ACC112 (cell line): Measurements from ENCODE around the gene HOXB1.

Experiments used
- H2AFZ ChIP-seq: fragments of 200-600 bp; sonication (generic); one replicate; pipeline ENCODE4 v1.6.0; 2017; ENCODE audit warnings: antibody characterized with exemption, low read length; ENCODE audit not compliant: unreplicated experiment
- H3K27ac ChIP-seq: fragments of 200-600 bp; sonication (generic); 2 replicates; pipeline ENCODE4 v1.5.1; 2014; ENCODE audit warnings: low read depth, mild to moderate bottlenecking, antibody characterized with exemption, low read length, moderate library complexity
- H3K27me3 ChIP-seq: fragments of 200-600 bp; sonication (generic); 2 replicates; pipeline ENCODE4 v1.6.1; 2014; ENCODE audit warnings: mild to moderate bottlenecking, antibody characterized with exemption, low read length, moderate library complexity, mixed read lengths; ENCODE audit not compliant: insufficient read depth
- H3K36me3 ChIP-seq: fragments of 200-600 bp; sonication (generic); 2 replicates; pipeline ENCODE4 v1.6.1; 2016; ENCODE audit warnings: mild to moderate bottlenecking, antibody characterized with exemption, low read length, moderate library complexity, mixed read lengths; ENCODE audit not compliant: insufficient read depth
- H3K4me1 ChIP-seq: fragments of 200-600 bp; sonication (generic); one replicate; pipeline ENCODE4 v1.6.1; 2016; ENCODE audit warnings: low read length, mixed read lengths; ENCODE audit not compliant: insufficient read depth, unreplicated experiment, control insufficient read depth
- H3K4me3 ChIP-seq: fragments of 200-600 bp; sonication (generic); 2 replicates; pipeline ENCODE4 v1.5.1; 2014; ENCODE audit warnings: mild to moderate bottlenecking, low read depth, low read length
- H3K79me2 ChIP-seq: fragments of 200-600 bp; sonication (generic); one replicate; pipeline ENCODE4 v1.6.0; 2016; ENCODE audit warnings: low read length; ENCODE audit not compliant: control insufficient read depth, unreplicated experiment, insufficient read depth

Gene HOXB1

DNA sequence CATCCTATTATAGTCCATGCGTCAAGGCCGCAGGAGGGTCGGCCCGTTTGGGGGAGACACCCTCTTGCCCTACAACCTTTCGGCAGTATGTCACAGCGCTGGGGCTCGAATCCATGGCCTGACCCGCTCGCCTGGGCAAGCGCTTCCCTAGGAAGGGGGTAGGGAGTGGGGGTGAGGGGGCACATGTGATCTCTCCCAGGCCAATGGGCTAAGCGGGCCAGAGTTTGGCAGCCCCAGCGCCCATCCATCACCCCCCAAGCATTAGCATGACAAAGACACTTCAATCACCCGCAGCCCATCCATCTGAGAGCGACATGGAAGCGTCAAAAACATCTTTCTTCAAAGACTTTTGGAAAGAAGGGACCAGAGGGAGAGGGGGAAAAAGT is at the start of gene HOXB1:
TSS of gene HOXB1 (minus strand) at position 125 of the 386 bp plus-strand sequence. CDS start at position 18, 107 bp downstream.
- no peak within 1 kb of the TSS for H2AFZ ChIP-seq
- no peak within 1 kb of the TSS for H3K27ac ChIP-seq
- H3K36me3 ChIP-seq = no peaks in the 10 kb centered on the region
- H3K4me1 ChIP-seq = no peaks in the 10 kb centered on the region
- H3K79me2 ChIP-seq = no peaks in the 10 kb centered on the region
- H3K4me3 ChIP-seq = no peak within 1 kb of the TSS
- peaks cover 88% of the 10 kb centered on the region for H3K27me3 ChIP-seq

DNA sequence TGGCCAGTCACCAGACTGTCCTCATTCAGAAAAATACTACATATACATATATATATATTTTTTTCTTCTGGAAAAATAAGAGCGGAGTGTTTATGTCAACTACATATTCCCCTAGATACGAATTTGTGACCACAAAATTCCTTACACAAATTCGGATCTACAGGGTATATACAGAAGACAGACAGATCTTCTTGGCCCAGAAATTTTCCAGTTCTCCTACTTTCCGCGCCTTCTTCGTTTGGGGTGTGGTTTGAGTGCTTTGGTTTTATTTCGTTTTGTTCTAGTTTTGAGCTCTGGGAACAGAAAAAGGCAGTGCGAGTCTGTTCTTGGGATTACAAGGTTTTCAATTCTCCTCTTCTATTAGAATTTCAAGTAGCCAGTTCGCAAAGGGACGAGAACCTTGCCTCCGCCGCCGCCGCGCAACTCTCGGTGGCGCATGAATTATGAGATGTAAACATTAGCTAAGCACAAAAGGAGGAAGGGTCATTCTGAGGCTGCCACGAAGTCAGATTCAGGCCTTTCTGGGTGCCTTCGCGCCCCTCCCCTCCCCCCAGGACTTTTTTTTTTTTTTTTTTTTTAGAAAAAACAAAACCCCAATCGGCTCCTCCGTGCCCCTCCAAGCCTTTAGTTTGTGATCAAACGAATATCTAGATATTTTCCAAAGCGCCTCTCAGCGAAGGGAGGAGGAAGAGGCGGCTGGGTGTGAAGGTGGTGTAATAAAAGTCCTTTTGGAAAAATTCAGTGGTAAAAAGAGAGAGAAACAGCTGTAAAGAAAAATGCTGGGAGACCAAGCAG is 49.1 kb upstream of the HOXB1 start:
- H3K36me3 ChIP-seq = no peaks in the 10 kb centered on the region
- H3K27me3 ChIP-seq = peaks cover 98% of the 10 kb centered on the region
- no peak overlapping the region for H3K27ac ChIP-seq
- H3K79me2 ChIP-seq = no peaks in the 10 kb centered on the region
- H2AFZ ChIP-seq = no peak overlapping the region
- no peaks in the 10 kb centered on the region for H3K4me1 ChIP-seq
- no peak overlapping the region for H3K4me3 ChIP-seq

DNA sequence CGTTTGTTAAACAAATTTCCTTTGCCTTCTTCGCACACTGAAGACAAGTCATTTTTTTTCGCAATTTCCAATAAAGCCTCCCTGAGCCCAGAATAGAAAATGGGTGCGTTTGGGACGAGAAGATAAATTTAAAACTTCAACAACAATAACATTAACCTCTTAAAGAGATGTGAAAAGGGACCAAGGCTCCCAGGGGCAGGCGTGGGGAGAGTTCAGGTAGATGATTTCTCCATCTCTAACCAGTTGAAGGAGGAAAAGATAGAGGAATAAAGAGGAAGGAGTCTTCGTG is 48.6 kb upstream of the HOXB1 start:
- H3K4me1 ChIP-seq = no peaks in the 10 kb centered on the region
- no peak overlapping the region for H3K4me3 ChIP-seq
- H3K27ac ChIP-seq = no peak overlapping the region
- H3K27me3 ChIP-seq = peaks cover 98% of the 10 kb centered on the region
- H3K36me3 ChIP-seq = no peaks in the 10 kb centered on the region
- H3K79me2 ChIP-seq = no peaks in the 10 kb centered on the region
- H2AFZ ChIP-seq = no peak overlapping the region

DNA sequence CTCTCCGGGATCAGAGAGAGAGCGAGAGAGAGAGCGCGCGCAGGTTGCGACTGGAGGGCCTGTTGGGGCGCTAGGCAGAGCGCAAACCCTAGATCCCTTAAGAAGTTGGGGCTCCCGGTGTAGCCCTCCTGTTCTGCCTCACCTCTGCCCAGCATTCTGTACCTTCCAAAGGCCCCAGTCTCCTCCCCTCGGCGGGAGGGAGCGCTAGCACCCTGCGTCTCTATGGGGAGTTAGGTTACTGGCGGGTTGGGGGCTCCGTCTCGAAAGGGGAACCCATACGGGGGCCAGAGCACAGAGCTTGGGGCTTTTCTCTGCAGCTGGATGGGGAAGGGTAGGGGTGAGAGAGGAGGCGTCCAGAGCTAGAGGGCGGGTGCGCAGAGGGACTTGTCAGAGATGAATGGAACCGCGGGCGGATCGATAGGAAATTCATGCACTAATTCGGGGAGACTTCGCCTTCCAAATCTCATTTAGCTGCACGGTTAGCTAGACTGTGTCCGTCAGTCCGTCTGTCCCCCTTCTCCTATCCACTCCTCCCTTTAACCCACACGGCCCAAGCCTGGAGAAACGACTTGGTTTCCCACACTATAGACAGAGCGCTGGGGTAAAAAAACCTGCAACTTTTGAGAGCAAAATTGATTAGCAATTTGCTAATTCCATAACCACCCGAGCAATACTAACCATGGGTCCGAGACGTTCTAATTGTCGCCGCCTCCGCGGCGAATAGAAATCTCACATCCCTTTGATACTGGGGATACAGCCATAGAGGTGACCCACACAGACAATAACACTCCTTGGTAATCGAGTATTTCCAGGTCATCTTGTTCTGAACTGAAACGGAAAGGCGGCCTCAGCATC is 48.0 kb upstream of the HOXB1 start:
- H3K27me3 ChIP-seq = peaks cover 98% of the 10 kb centered on the region
- H2AFZ ChIP-seq = no peak overlapping the region
- no peak overlapping the region for H3K4me3 ChIP-seq

DNA sequence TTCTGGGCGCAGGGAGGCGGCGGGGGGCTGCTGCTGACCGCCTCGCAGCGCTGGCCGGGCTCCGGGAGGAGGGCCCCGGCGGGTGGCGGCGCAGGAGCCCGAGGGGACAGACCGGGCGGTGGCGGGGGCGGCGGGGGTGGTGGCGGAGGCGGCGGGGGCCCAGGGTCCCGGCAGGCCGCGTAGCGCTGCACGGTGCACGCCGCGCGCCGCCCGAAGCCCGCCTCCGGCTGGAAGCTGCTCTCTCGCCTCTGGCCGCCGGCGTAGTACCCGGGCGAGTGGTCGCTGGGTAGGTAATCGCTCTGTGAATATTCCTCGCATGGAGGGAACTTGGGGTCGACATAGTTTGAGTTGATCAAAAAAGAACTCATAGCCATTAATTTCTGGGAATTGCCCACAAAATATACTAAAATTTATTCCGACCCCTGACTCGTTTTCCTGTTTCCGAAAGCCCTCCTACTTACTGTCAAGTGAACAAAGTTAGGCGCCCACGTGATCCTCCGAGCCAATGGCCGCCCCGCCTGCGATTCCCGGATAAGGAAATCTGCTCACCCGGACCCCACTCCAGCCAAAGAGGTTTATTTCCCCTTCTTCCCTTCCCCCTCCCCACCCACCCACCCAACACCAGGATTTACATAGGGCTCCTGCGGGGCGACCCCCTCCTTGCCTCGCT is 47.3 kb upstream of the HOXB1 start, which contains the start of gene HOXB4:
TSS of gene HOXB4 (minus strand) at position 405 of the 670 bp plus-strand sequence. CDS start at position 374, 31 bp downstream.
- Histone ChIP-seq H3K27ac (no peak within 1 kb of the TSS), H3K79me2 (no peaks in the 10 kb centered on the region), H2AFZ (no peak within 1 kb of the TSS), H3K36me3 (no peaks in the 10 kb centered on the region), H3K27me3 (peaks cover 98% of the 10 kb centered on the region), H3K4me3 (no peak within 1 kb of the TSS), H3K4me1 (no peaks in the 10 kb centered on the region)

More for the DNA sequence above, 48.0 kb upstream of the HOXB1 start:
- Histone ChIP-seq H3K79me2 (no peaks in the 10 kb centered on the region), H3K27ac (no peak overlapping the region), H3K4me1 (no peaks in the 10 kb centered on the region), H3K36me3 (no peaks in the 10 kb centered on the region)

DNA sequence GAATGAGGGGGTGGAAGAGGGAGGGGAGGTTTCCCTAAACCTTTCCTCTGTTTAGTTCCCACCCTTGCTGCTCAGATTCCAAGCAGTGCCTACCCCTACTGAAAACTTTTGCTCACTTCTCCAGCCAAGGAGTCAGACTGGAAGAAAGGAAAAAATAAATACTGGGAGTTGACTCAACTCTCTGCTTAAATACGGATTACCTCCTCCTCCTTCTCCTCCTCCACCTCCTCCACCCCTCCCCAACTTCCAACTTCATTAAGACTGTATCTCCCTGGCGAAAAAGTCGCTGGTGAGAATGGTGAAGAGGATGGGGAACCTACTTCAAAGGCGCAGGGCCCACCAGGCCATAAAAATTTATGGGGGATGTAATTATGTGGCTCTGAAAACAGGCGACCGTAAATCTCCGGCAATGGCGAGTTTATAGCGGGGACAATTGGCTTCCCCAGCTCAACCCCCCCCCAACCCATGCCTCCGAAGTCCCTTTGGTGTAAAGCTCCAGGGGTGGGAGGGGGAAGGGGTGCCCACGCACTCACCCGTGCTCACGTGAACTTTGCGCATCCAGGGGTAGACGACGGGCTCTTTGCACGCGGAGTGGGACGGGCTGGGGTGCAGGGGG is 46.6 kb upstream of the HOXB1 start:
- peaks cover 98% of the 10 kb centered on the region for H3K27me3 ChIP-seq
- H3K27ac ChIP-seq = no peak overlapping the region
- H3K79me2 ChIP-seq = no peaks in the 10 kb centered on the region
- H3K4me1 ChIP-seq = no peaks in the 10 kb centered on the region
- H2AFZ ChIP-seq = no peak overlapping the region
- H3K36me3 ChIP-seq = no peaks in the 10 kb centered on the region
- no peak overlapping the region for H3K4me3 ChIP-seq

DNA sequence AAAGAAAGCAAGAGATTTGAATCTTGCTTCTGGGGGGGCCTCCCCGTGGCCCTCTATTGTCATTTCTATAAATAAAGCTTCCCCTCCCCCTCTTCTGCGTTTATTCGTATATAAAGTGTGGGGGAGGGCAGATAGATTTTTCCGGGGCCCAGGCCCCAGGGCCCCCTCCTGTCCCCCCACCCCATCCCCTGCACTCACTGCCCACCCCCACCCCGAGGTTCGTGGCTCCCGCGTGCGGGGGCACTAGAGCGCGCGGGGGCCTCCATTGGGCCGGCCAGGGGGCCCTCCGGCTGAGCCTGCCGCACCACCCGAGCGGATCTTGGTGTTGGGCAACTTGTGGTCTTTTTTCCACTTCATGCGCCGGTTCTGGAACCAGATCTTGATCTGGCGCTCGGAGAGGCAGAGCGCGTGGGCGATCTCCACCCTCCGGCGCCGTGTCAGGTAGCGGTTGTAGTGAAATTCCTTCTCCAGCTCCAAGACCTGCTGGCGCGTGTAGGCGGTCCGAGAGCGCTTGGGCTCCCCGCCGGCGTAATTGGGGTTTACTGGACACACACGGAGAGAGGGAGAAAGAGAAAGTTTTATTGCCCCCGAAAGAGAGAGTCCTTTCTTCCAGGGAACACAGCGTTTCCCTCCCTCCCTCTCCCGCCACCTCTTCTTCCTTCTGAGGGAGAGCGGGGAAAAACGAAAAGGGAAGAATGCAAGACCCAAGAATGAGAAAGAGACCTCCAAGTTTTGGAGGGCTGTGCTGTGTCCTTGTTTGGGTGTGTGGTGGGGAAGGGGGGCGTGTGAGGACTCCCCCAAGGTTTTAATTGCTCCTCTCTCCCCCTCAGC is 45.9 kb upstream of the HOXB1 start:
- Histone ChIP-seq H3K79me2 (no peaks in the 10 kb centered on the region), H3K4me1 (no peaks in the 10 kb centered on the region), H3K4me3 (no peak overlapping the region), H3K27me3 (peaks cover 98% of the 10 kb centered on the region), H3K27ac (no peak overlapping the region), H2AFZ (no peak overlapping the region), H3K36me3 (no peaks in the 10 kb centered on the region)

DNA sequence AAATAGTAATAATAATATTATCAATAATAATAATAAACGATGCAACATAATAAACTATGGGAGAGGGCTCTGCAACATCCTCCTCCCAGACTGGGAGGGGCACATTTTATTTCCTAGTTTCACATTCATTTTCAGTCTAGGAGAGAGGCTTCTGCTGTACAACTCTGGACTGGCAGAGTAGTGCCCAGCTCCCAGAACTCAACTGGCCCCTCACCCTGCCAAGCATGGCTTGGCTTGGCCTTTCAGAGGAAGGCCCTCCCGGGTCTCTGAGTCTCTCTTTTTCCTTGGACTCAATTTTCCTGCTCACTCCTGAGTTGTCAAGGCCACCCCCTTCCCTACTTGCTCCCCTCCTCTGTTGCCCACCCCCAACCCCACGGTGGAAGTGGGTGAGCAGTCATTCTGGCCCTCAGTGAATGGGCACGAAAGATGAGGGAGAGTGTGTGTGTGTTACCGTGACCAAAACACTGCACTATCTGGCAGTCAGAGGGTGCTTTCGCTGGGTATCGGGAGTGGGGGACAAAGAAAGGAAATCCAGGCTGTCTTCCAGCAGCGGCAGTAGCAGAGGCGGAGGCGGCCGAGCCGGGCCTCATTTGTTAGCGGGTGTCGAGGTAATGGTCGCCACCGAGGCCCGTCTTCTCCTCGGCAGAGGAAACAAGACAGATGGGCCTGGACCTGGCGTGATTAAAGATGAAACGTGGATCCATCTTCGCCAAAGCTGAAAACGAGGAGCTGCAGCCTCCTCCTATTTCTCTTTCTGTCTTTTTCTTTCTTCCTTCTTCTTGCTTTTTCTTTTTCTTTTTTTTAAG is 45.1 kb upstream of the HOXB1 start:
- Histone ChIP-seq H3K36me3 (no peaks in the 10 kb centered on the region), H3K4me1 (no peaks in the 10 kb centered on the region), H2AFZ (no peak overlapping the region), H3K27ac (no peak overlapping the region), H3K79me2 (no peaks in the 10 kb centered on the region), H3K4me3 (no peak overlapping the region), H3K27me3 (peaks cover 98% of the 10 kb centered on the region)

DNA sequence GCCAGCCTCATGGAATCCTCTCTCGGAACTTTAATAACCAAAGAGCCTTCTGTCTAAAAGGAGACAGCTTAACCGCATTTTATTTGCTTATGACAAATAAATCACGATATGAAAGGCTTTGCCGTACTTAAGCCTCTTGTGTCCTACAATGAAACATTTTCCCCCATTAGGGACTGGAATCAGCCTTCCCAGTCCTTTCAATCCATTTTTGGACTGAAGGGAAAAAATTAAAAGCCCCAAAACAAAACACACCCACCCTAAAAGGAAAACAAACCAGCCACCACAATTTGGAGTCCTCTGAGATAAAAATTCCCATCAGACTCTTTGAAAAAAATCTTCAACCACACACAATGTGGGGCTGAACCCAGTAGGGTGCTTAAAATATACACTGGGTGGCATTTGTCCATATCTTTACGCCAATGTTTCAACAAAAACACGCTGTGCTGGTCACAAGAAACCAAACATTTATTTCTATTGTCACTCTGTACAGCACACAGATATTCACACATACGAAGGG is 44.3 kb upstream of the HOXB1 start:
- no peak overlapping the region for H3K4me3 ChIP-seq
- no peak overlapping the region for H3K27ac ChIP-seq
- H3K27me3 ChIP-seq = peaks cover 98% of the 10 kb centered on the region
- H3K36me3 ChIP-seq = no peaks in the 10 kb centered on the region
- no peaks in the 10 kb centered on the region for H3K4me1 ChIP-seq
- H2AFZ ChIP-seq = no peak overlapping the region
- no peaks in the 10 kb centered on the region for H3K79me2 ChIP-seq
